Gastroesophageal sphincter (tissue), 3 donors: ENCODE results near the gene SPRR2E.

Source experiments
- POLR2AphosphoS5 ChIP-seq: sonication (generic); formaldehyde crosslinking; IDR thresholded peaks from one replicate; pipeline ENCODE4 v1.6.1; 2017; ENCODE audit warnings: antibody characterized with exemption
- TF ChIP-seq, protein P1 (sequence below), 4 experiments: fragments of 200-600 bp in 2 of 4; fragments of 450-650 bp in 2 of 4; sonication (generic) in 1 of 4; IDR thresholded peaks; one replicate each; pipeline ENCODE4 v1.5.1; 2017 to 2019; ENCODE audit warnings: antibody characterized with exemption in 4 of 4, mild to moderate bottlenecking in 2 of 4, moderate library complexity in 2 of 4

DNA sequence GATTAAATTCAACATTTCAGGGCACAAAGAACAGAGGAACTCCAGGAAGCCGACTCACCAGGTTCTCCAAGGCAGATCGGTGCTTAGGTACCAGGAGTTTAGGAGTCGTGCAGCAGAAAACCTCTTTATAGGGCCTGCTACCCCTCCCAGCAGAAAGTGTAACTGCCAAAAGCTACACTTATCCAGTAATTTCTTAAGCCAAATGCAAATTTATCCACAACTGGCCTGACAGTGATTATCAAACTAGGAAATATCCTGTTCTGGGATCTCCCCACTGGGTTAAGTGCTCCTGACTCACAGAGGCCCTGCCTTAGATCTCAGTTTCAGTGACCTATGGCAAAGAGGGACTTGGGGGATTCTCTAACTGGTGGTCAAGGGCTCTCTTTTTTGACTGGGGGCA, 19.1 kb upstream of the SPRR2E start, which contains the start of gene SPRR2F:
- TF ChIP-seq POLR2AphosphoS5: no peak
- TF ChIP-seq, protein P1, sequence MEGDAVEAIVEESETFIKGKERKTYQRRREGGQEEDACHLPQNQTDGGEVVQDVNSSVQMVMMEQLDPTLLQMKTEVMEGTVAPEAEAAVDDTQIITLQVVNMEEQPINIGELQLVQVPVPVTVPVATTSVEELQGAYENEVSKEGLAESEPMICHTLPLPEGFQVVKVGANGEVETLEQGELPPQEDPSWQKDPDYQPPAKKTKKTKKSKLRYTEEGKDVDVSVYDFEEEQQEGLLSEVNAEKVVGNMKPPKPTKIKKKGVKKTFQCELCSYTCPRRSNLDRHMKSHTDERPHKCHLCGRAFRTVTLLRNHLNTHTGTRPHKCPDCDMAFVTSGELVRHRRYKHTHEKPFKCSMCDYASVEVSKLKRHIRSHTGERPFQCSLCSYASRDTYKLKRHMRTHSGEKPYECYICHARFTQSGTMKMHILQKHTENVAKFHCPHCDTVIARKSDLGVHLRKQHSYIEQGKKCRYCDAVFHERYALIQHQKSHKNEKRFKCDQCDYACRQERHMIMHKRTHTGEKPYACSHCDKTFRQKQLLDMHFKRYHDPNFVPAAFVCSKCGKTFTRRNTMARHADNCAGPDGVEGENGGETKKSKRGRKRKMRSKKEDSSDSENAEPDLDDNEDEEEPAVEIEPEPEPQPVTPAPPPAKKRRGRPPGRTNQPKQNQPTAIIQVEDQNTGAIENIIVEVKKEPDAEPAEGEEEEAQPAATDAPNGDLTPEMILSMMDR (IDR thresholded peaks at IDR 0.05): no peak
